ENCODE measurements around the gene OR6V1. TPM values are rescaled to one million over a fixed set of nuclear protein-coding genes. Genes with fewer than 3 reads are reported as not detected.
A peak's percentile ranks its signal among the peaks of the same experiment; 100 is the strongest.

Gene OR6V1, protein sequence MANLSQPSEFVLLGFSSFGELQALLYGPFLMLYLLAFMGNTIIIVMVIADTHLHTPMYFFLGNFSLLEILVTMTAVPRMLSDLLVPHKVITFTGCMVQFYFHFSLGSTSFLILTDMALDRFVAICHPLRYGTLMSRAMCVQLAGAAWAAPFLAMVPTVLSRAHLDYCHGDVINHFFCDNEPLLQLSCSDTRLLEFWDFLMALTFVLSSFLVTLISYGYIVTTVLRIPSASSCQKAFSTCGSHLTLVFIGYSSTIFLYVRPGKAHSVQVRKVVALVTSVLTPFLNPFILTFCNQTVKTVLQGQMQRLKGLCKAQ
- polyA plus RNA-seq (not detected in 3 replicates), polyA minus RNA-seq (not detected in 3 replicates)
- polyA plus RNA-seq (2011; ENCODE audit: low read depth), result not detected
- not detected in 2 replicates for polyA plus RNA-seq (2011; cell fraction: cytosol; rRNA removed)
- polyA plus RNA-seq (2011; cell fraction: nucleus; rRNA removed), result not detected in 2 replicates
- not detected in 2 replicates for polyA plus RNA-seq (2012; ENCODE audit: low replicate concordance)
- not detected for polyA minus RNA-seq (2011; cell fraction: cytosol; rRNA and poly(A)+ RNA removed)
- polyA minus RNA-seq (2011; cell fraction: nucleus; rRNA and poly(A)+ RNA removed), result not detected in 2 replicates

DNA sequence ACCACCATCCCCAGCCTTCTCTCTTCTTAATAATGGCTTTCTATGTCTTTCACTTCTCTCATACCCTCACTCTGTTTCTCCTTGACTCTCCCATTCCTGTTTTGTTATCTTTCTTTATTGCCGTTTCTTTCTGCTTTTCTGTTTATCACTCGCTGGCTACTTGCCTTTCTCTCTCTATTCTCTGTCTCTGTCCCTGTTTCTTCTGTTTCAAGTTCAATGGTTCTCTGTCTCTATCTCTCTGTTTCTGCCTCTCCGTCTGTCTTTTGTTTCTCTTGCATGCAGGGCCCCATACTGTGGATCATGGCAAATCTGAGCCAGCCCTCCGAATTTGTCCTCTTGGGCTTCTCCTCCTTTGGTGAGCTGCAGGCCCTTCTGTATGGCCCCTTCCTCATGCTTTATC, at the start of gene OR6V1:
Gene OR6V1, plus strand, starts transcription at position 301 of the 400 bp plus-strand sequence. Its CDS starts 0 bp downstream, at position 301.
- no peak within 1 kb of the TSS for H3K4me2 ChIP-seq (ENCODE audit: control insufficient read depth, extremely low read depth, insufficient read depth, low read depth, low read length)
- no peak for TF ChIP-seq EZH2 (IDR thresholded peaks at IDR 0.05; ENCODE audit: low read length)
- TF ChIP-seq, protein P1, sequence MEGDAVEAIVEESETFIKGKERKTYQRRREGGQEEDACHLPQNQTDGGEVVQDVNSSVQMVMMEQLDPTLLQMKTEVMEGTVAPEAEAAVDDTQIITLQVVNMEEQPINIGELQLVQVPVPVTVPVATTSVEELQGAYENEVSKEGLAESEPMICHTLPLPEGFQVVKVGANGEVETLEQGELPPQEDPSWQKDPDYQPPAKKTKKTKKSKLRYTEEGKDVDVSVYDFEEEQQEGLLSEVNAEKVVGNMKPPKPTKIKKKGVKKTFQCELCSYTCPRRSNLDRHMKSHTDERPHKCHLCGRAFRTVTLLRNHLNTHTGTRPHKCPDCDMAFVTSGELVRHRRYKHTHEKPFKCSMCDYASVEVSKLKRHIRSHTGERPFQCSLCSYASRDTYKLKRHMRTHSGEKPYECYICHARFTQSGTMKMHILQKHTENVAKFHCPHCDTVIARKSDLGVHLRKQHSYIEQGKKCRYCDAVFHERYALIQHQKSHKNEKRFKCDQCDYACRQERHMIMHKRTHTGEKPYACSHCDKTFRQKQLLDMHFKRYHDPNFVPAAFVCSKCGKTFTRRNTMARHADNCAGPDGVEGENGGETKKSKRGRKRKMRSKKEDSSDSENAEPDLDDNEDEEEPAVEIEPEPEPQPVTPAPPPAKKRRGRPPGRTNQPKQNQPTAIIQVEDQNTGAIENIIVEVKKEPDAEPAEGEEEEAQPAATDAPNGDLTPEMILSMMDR (optimal IDR thresholded peaks at IDR 0.05 in 1 of 3, IDR thresholded peaks at IDR 0.05 in 1 of 3, conservative IDR thresholded peaks at IDR 0.05 in 1 of 3; ENCODE audit: extremely low read depth in 1 of 3, insufficient read depth in 2 of 3, low read length in 3 of 3), result no peak
- no peaks in the 10 kb centered on the region for H3K27me3 ChIP-seq (ENCODE audit: control insufficient read depth, extremely low read depth, insufficient read depth, low read length)
- H3K27ac ChIP-seq (ENCODE audit: control insufficient read depth, insufficient read depth, low read length), result no peak within 1 kb of the TSS
- H3K9me1 ChIP-seq (ENCODE audit: control insufficient read depth, extremely low read depth, insufficient read depth, low read length), result no peaks in the 10 kb centered on the region
- H3K79me2 ChIP-seq (ENCODE audit: control insufficient read depth, insufficient read depth, low read length), result no peaks in the 10 kb centered on the region
- no peaks in the 10 kb centered on the region for H3K9me3 ChIP-seq (ENCODE audit: control insufficient read depth, low read depth, low read length)
- H3K4me1 ChIP-seq (ENCODE audit: control insufficient read depth, extremely low read depth, insufficient read depth, low read length), result no peaks in the 10 kb centered on the region
- no peaks in the 10 kb centered on the region for H4K20me1 ChIP-seq (ENCODE audit: control insufficient read depth, extremely low read depth, insufficient read depth, low read length)
- dilution Hi-C loops (cut with MboI; ENCODE audit: extremely low pct_ligation_motif_present, low sequenced_read_pairs), result no loop called here
- DNase-seq (ENCODE audit: low read depth, low spot score), result no peak
- no peak within 1 kb of the TSS for H2AFZ ChIP-seq (ENCODE audit: control insufficient read depth, low read length)
- no peak within 1 kb of the TSS for H3K9ac ChIP-seq (ENCODE audit: control insufficient read depth, extremely low read depth, insufficient read depth, low read length)
- H3K36me3 ChIP-seq (ENCODE audit: control insufficient read depth in 2 of 2, extremely low read depth in 1 of 2, insufficient read depth in 2 of 2, low read length in 2 of 2), result no peaks in the 10 kb centered on the region
- H3K4me3 ChIP-seq (ENCODE audit: control insufficient read depth in 2 of 3, extremely low read depth in 1 of 3, insufficient read depth in 2 of 3, low read depth in 1 of 3, low read length in 3 of 3), result no peak within 1 kb of the TSS
- FAIRE-seq, result no peak

DNA sequence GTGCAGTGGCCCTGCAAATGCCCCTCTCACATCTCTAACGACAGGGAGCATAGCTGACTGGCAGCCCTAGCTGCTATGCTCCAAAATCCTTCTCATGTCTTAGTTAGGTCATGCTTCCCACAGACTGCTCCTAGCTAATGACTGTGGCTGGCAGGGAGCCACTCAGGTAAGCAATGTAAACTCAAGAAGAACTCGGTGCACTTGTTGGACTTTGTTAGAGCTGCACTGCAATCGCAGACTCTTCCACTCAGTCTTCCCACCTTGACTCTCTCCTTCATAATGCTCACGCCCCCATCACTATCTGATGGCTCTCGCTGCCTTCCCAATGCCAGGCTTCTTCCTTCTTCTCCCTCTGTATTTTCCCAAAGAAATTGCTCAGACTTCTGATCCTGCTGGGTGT, 49.2 kb upstream of the OR6V1 start:
- FAIRE-seq (no peak), DNase-seq (ENCODE audit: low read depth, low spot score) (no peak)
- H3K27ac ChIP-seq (ENCODE audit: control insufficient read depth, insufficient read depth, low read length), result no peak overlapping the region
- H3K4me2 ChIP-seq (ENCODE audit: control insufficient read depth, extremely low read depth, insufficient read depth, low read depth, low read length), result peak overlapping the region; percentile 74
- no peaks in the 10 kb centered on the region for H3K79me2 ChIP-seq (ENCODE audit: control insufficient read depth, insufficient read depth, low read length)
- TF ChIP-seq, protein P1 (optimal IDR thresholded peaks at IDR 0.05 in 1 of 3, IDR thresholded peaks at IDR 0.05 in 1 of 3, conservative IDR thresholded peaks at IDR 0.05 in 1 of 3; ENCODE audit: extremely low read depth in 1 of 3, insufficient read depth in 2 of 3, low read length in 3 of 3), result no peak
- no peak for TF ChIP-seq EZH2 (IDR thresholded peaks at IDR 0.05; ENCODE audit: low read length)
- no peak overlapping the region for H3K9ac ChIP-seq (ENCODE audit: control insufficient read depth, extremely low read depth, insufficient read depth, low read length)
- H3K9me1 ChIP-seq (ENCODE audit: control insufficient read depth, extremely low read depth, insufficient read depth, low read length), result no peaks in the 10 kb centered on the region
- H3K36me3 ChIP-seq (ENCODE audit: control insufficient read depth in 2 of 2, extremely low read depth in 1 of 2, insufficient read depth in 2 of 2, low read length in 2 of 2), result no peaks in the 10 kb centered on the region
- dilution Hi-C loops (cut with MboI; ENCODE audit: extremely low pct_ligation_motif_present, low sequenced_read_pairs), result no loop called here
- no peaks in the 10 kb centered on the region for H3K4me1 ChIP-seq (ENCODE audit: control insufficient read depth, extremely low read depth, insufficient read depth, low read length)
- H4K20me1 ChIP-seq (ENCODE audit: control insufficient read depth, extremely low read depth, insufficient read depth, low read length), result no peaks in the 10 kb centered on the region
- H3K4me3 ChIP-seq (ENCODE audit: control insufficient read depth in 2 of 3, extremely low read depth in 1 of 3, insufficient read depth in 2 of 3, low read depth in 1 of 3, low read length in 3 of 3), result peak overlapping the region in 2 of 3 experiments; percentile 6 to 12
- H3K9me3 ChIP-seq (ENCODE audit: control insufficient read depth, low read depth, low read length), result no peaks in the 10 kb centered on the region
- H3K27me3 ChIP-seq (ENCODE audit: control insufficient read depth, extremely low read depth, insufficient read depth, low read length), result no peaks in the 10 kb centered on the region
- H2AFZ ChIP-seq (ENCODE audit: control insufficient read depth, low read length), result peak overlapping the region; percentile 71

Data from keratinocyte (primary cell).